H9 (cell line): Measurements from ENCODE around the gene TERC. TPM values are rescaled to one million over a fixed set of nuclear protein-coding genes. Genes with fewer than 3 reads are reported as not detected.

Experiments used
- DNase-seq: peaks from one replicate; pipeline ENCODE4 v3.0.0-alpha.2; 2017
- H2AFZ ChIP-seq: one replicate; pipeline ENCODE4 v1.6.1; 2013; ENCODE audit warnings: mild to moderate bottlenecking, low read length, control low read depth, moderate library complexity
- H2AK5ac ChIP-seq: 2 replicates; pipeline ENCODE4 v1.6.1; 2013; ENCODE audit warnings: low read length, control low read depth, mixed read lengths; ENCODE audit not compliant: insufficient read length
- H2BK120ac ChIP-seq: one replicate; pipeline ENCODE4 v1.6.1; 2013; ENCODE audit warnings: low read depth, mild to moderate bottlenecking, low read length, control low read depth, inconsistent platforms; ENCODE audit not compliant: poor library complexity, severe bottlenecking
- H2BK12ac ChIP-seq: 2 replicates; pipeline ENCODE4 v1.6.1; 2013; ENCODE audit warnings: low read length, control low read depth, mixed read lengths, low read depth; ENCODE audit not compliant: insufficient read length
- H2BK15ac ChIP-seq: 2 replicates; pipeline ENCODE4 v1.6.1; 2013; ENCODE audit warnings: low read depth, low read length, control low read depth
- H2BK20ac ChIP-seq: one replicate; pipeline ENCODE4 v1.6.1; 2013; ENCODE audit warnings: low read depth, mild to moderate bottlenecking, low read length, control low read depth, inconsistent platforms; ENCODE audit not compliant: poor library complexity, severe bottlenecking
- H2BK5ac ChIP-seq: 2 replicates; pipeline ENCODE4 v1.6.1; 2013; ENCODE audit warnings: low read length, control low read depth, mixed read lengths; ENCODE audit not compliant: insufficient read length
- H3K14ac ChIP-seq: 2 replicates; pipeline ENCODE4 v1.6.1; 2013; ENCODE audit warnings: low read length, control low read depth; ENCODE audit not compliant: insufficient read depth
- H3K18ac ChIP-seq: 2 replicates; pipeline ENCODE4 v1.6.1; 2013; ENCODE audit warnings: low read depth, mild to moderate bottlenecking, mixed read lengths, low read length, control low read depth; ENCODE audit not compliant: insufficient read length
- H3K23ac ChIP-seq: 2 replicates; pipeline ENCODE4 v1.6.1; 2013; ENCODE audit warnings: low read length, control low read depth, mixed read lengths, low read depth; ENCODE audit not compliant: insufficient read length
- H3K23me2 ChIP-seq: 2 replicates; pipeline ENCODE4 v1.6.1; 2013; ENCODE audit warnings: low read depth, mild to moderate bottlenecking, mixed read lengths, low read length, control low read depth; ENCODE audit not compliant: insufficient read length, poor library complexity, severe bottlenecking
- H3K27ac ChIP-seq: 2 replicates; pipeline ENCODE4 v1.5.1; 2013; ENCODE audit warnings: low read length, control low read depth, mixed read lengths, low read depth; ENCODE audit not compliant: insufficient read length
- H3K27me3 ChIP-seq: 2 replicates; pipeline ENCODE4 v1.6.1; 2013; ENCODE audit warnings: low read length, control low read depth, inconsistent platforms; ENCODE audit not compliant: insufficient read depth
- H3K4ac ChIP-seq: 2 replicates; pipeline ENCODE4 v1.6.1; 2013; ENCODE audit warnings: low read depth, mild to moderate bottlenecking, control low read depth, inconsistent platforms, low read length, moderate library complexity
- H3K4me1 ChIP-seq: 2 replicates; pipeline ENCODE4 v1.6.1; 2013; ENCODE audit warnings: low read length, control low read depth, inconsistent platforms; ENCODE audit not compliant: insufficient read depth
- H3K4me2 ChIP-seq: 2 replicates; pipeline ENCODE4 v1.6.1; 2013; ENCODE audit warnings: low read length, control low read depth, mixed read lengths; ENCODE audit not compliant: insufficient read length, insufficient read depth
- H3K56ac ChIP-seq: 2 replicates; pipeline ENCODE4 v1.6.1; 2013; ENCODE audit warnings: low read depth, mild to moderate bottlenecking, mixed read lengths, low read length, control low read depth; ENCODE audit not compliant: insufficient read length
- H3K79me1 ChIP-seq: 2 replicates; pipeline ENCODE4 v1.6.1; 2013; ENCODE audit warnings: low read depth, mild to moderate bottlenecking, moderate library complexity, low read length, control low read depth, inconsistent platforms; ENCODE audit not compliant: insufficient read depth, poor library complexity, severe bottlenecking
- H3K79me2 ChIP-seq: 2 replicates; pipeline ENCODE4 v1.6.1; 2013; ENCODE audit warnings: low read length, control low read depth, inconsistent platforms; ENCODE audit not compliant: insufficient read depth
- H3K9ac ChIP-seq: 2 replicates; pipeline ENCODE4 v1.6.1; 2013; ENCODE audit warnings: low read length, control low read depth, mixed read lengths; ENCODE audit not compliant: insufficient read length; ENCODE audit errors: extremely low read depth
- H3K9me3 ChIP-seq: one replicate; pipeline ENCODE4 v1.6.1; 2013; ENCODE audit warnings: low read depth, low read length, inconsistent platforms; ENCODE audit not compliant: control insufficient read depth
- H3T11ph ChIP-seq: one replicate; pipeline ENCODE4 v1.6.1; 2013; ENCODE audit warnings: mild to moderate bottlenecking, low read length, control low read depth, inconsistent platforms
- H4K20me1 ChIP-seq: one replicate; pipeline ENCODE4 v1.6.1; 2013; ENCODE audit not compliant: control insufficient read depth, insufficient read length, insufficient read depth
- H4K5ac ChIP-seq: 2 replicates; pipeline ENCODE4 v1.6.1; 2013; ENCODE audit warnings: low read depth, mild to moderate bottlenecking, mixed read lengths, low read length, control low read depth; ENCODE audit not compliant: insufficient read length
- H4K8ac ChIP-seq: replicated peaks from 2 replicates; pipeline ENCODE4 v1.6.1; 2013; ENCODE audit warnings: low read length, control low read depth, mixed read lengths, low read depth; ENCODE audit not compliant: insufficient read length
- H4K91ac ChIP-seq: 2 replicates; pipeline ENCODE4 v1.6.1; 2013; ENCODE audit warnings: low read depth, mild to moderate bottlenecking, moderate library complexity, mixed read lengths, low read length, control low read depth; ENCODE audit not compliant: insufficient read length
- H3K27ac Mint-ChIP-seq, 3 experiments: 2 replicates in 2 of 3; 3 replicates in 1 of 3; pipeline ENCODE4 v1.8.0; 2020 to 2021; ENCODE audit warnings: mixed read lengths in 3 of 3, mild to moderate bottlenecking in 1 of 3, moderate library complexity in 1 of 3
- H3K27me3 Mint-ChIP-seq: 2 replicates; pipeline ENCODE4 v1.8.0; 2021; ENCODE audit warnings: low read depth, mild to moderate bottlenecking, moderate library complexity, mixed read lengths
- H3K36me3 Mint-ChIP-seq, 3 experiments: 2 replicates in 2 of 3; 3 replicates in 1 of 3; pipeline ENCODE4 v1.8.0; 2020 to 2021; ENCODE audit warnings: low read depth in 3 of 3, mixed read lengths in 3 of 3; ENCODE audit not compliant: insufficient read depth in 1 of 3
- H3K4me1 Mint-ChIP-seq, 2 experiments: 2 replicates each; pipeline ENCODE4 v1.8.0; 2020; ENCODE audit warnings: mixed read lengths in 2 of 2
- H3K4me3 Mint-ChIP-seq, 2 experiments: 2 replicates in 1 of 2; 3 replicates in 1 of 2; pipeline ENCODE4 v1.8.0; 2020 to 2021; ENCODE audit warnings: mild to moderate bottlenecking in 2 of 2, mixed read lengths in 2 of 2, moderate library complexity in 1 of 2
- H3K9me3 Mint-ChIP-seq, 2 experiments: 2 replicates in 1 of 2; 3 replicates in 1 of 2; pipeline ENCODE4 v1.8.0; 2020; ENCODE audit warnings: mild to moderate bottlenecking in 2 of 2, mixed read lengths in 2 of 2, moderate library complexity in 1 of 2
- WGBS: extraction: QIAGEN DNeasy Blood & Tissue Kit; methylation state at CpG from one replicate; pipeline ENCODE4 v1.1.7; 2013; ENCODE audit warnings: missing lambda C conversion rate, low lambda C conversion rate, mixed read lengths; ENCODE audit not compliant: insufficient read length; ENCODE audit errors: extremely low coverage; 5-methylcytosine and 5-hydroxymethylcytosine counted together
- total RNA-seq: library from RNA; stranded (reverse); gene quantifications from 2 replicates; pipeline ENCODE4 v1.2.1, GENCODE V29; 2021
- TF ChIP-seq, protein P1 (sequence below): fragments of 200-600 bp; sonication (generic); conservative IDR thresholded peaks from 3 replicates; pipeline ENCODE4 v1.8.0; 2021; ENCODE audit warnings: antibody characterized with exemption, mild to moderate bottlenecking

Gene TERC
- total RNA-seq, 1 experiment from 2014 or later = 14.1 TPM

DNA sequence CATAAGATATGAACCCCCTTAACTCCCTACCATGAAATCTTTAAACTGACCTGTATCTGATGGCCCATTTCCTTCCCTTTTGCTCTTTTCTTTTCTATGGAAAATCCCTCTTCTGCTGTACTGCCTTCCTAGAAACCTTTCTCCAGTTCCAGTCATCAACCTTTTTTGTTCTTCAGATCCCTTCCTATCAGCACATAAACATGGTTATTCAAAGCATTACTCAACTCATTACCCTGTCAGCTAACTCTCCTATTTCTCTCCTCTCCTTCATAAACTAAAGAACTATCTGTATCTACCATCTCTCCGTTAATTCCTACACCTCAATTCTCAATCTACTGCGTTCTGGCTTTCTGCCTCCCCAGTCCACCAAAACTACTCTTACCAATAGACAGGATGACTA lies 13.0 kb downstream of the TERC start:
- H2AFZ ChIP-seq = no peak overlapping the region
- H3K79me1 ChIP-seq = no peaks in the 10 kb centered on the region
- no peak overlapping the region for H3T11ph ChIP-seq
- no peak overlapping the region for H2BK15ac ChIP-seq
- Mint-ChIP-seq H3K36me3 (no peaks in the 10 kb centered on the region), H3K9me3 (no peaks in the 10 kb centered on the region), H3K27me3 (no peaks in the 10 kb centered on the region), H3K4me1 (peaks cover 0 to 4% of the 10 kb centered on the region in 2 experiments; a peak in 1 of 4 replicates), H3K4me3 (no peak overlapping the region), H3K27ac (no peak overlapping the region; a peak in 1 of 7 replicates)
- DNase-seq = no peak
- no peak overlapping the region for H4K5ac ChIP-seq
- H2BK20ac ChIP-seq = no peak overlapping the region
- no peak overlapping the region for H3K9ac ChIP-seq
- H2BK120ac ChIP-seq = no peak overlapping the region
- no peaks in the 10 kb centered on the region for H3K9me3 ChIP-seq
- H3K56ac ChIP-seq = no peak overlapping the region
- H4K8ac ChIP-seq = no peak overlapping the region
- H3K23ac ChIP-seq = no peak overlapping the region
- H4K91ac ChIP-seq = no peak overlapping the region
- no peak overlapping the region for H3K18ac ChIP-seq
- 100% methylated on average over 2 of the region's 2 CpGs for WGBS
- no peaks in the 10 kb centered on the region for H3K27me3 ChIP-seq
- no peak overlapping the region for H2AK5ac ChIP-seq
- H3K27ac ChIP-seq = no peak overlapping the region
- no peaks in the 10 kb centered on the region for H3K4me1 ChIP-seq
- no peaks in the 10 kb centered on the region for H3K23me2 ChIP-seq
- H3K4ac ChIP-seq = no peak overlapping the region
- no peak overlapping the region for H3K4me2 ChIP-seq
- no peak overlapping the region for H2BK5ac ChIP-seq
- H2BK12ac ChIP-seq = no peak overlapping the region
- TF ChIP-seq, protein P1, sequence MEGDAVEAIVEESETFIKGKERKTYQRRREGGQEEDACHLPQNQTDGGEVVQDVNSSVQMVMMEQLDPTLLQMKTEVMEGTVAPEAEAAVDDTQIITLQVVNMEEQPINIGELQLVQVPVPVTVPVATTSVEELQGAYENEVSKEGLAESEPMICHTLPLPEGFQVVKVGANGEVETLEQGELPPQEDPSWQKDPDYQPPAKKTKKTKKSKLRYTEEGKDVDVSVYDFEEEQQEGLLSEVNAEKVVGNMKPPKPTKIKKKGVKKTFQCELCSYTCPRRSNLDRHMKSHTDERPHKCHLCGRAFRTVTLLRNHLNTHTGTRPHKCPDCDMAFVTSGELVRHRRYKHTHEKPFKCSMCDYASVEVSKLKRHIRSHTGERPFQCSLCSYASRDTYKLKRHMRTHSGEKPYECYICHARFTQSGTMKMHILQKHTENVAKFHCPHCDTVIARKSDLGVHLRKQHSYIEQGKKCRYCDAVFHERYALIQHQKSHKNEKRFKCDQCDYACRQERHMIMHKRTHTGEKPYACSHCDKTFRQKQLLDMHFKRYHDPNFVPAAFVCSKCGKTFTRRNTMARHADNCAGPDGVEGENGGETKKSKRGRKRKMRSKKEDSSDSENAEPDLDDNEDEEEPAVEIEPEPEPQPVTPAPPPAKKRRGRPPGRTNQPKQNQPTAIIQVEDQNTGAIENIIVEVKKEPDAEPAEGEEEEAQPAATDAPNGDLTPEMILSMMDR = no peak
- H4K20me1 ChIP-seq = no peaks in the 10 kb centered on the region
- no peaks in the 10 kb centered on the region for H3K79me2 ChIP-seq
- no peak overlapping the region for H3K14ac ChIP-seq
